Activated CD8-positive, alpha-beta memory T cell treated with anti-CD3 and anti-CD28 coated beads, Interleukin-2, amount 50 U/mL, for 24 hours (primary cell): ENCODE measurements around the gene TNFRSF13B.
"Not testable (repeated sequence)": the region's sequence is repeated elsewhere in the genome, so short reads cannot be mapped to it uniquely, and the experiment has no call there.

Experiments used
- DNase-seq: peaks from one replicate; pipeline ENCODE4 v3.0.0-alpha.2; 2020; ENCODE audit errors: extremely low read depth

Gene TNFRSF13B

GRCh38 chr17:16986391-16986790 is 14.5 kb upstream of the TNFRSF13B start:
- no peak for DNase-seq

- DNase-seq, result no peak
These were observed 10.0 kb upstream of the TNFRSF13B start for GRCh38 chr17:16981928-16982327.

GRCh38 chr17:16980813-16981731 is 9.2 kb upstream of the TNFRSF13B start:
- DNase-seq, result no peak

GRCh38 chr17:16980061-16980460 is 8.1 kb upstream of the TNFRSF13B start:
- DNase-seq, result no peak

- DNase-seq, result not testable (repeated sequence)
These were observed 7.4 kb upstream of the TNFRSF13B start for GRCh38 chr17:16979237-16979823.

GRCh38 chr17:16977932-16978331 is 6.0 kb upstream of the TNFRSF13B start:
- no peak for DNase-seq

- DNase-seq, result no peak
These were observed 5.0 kb upstream of the TNFRSF13B start for GRCh38 chr17:16976725-16977550.

- DNase-seq, result no peak
These were observed 4.1 kb upstream of the TNFRSF13B start for GRCh38 chr17:16975744-16976625.

- DNase-seq, result no peak
These were observed 3.3 kb upstream of the TNFRSF13B start for GRCh38 chr17:16975277-16975651.

GRCh38 chr17:16974569-16975276 is 2.8 kb upstream of the TNFRSF13B start:
- DNase-seq, result no peak

GRCh38 chr17:16973760-16974540 is 2.0 kb upstream of the TNFRSF13B start:
- DNase-seq, result no peak

- not testable (repeated sequence) for DNase-seq
These were observed 1.1 kb upstream of the TNFRSF13B start for GRCh38 chr17:16973043-16973442.

- DNase-seq, result no peak
These were observed 428 bp upstream of the TNFRSF13B start for GRCh38 chr17:16972346-16972745.

- DNase-seq, result no peak
These were observed 1.7 kb downstream of the TNFRSF13B start for GRCh38 chr17:16969931-16970906.

GRCh38 chr17:16968786-16969185 is 3.1 kb downstream of the TNFRSF13B start:
- no peak for DNase-seq

GRCh38 chr17:16962804-16963203 is 9.1 kb downstream of the TNFRSF13B start:
- DNase-seq, result no peak

- DNase-seq, result no peak
These were observed 10.1 kb downstream of the TNFRSF13B start for GRCh38 chr17:16961792-16962191.

- not testable (repeated sequence) for DNase-seq
These were observed 10.9 kb downstream of the TNFRSF13B start for GRCh38 chr17:16961022-16961421.

GRCh38 chr17:16955011-16955410 is 16.9 kb downstream of the TNFRSF13B start:
- DNase-seq, result not testable (repeated sequence)
